NCI-H446 (cell line): ENCODE measurements around the gene KIAA0586.
A peak's percentile ranks its signal among the peaks of the same experiment; 100 is the strongest.
"Not testable (repeated sequence)": the region's sequence is repeated elsewhere in the genome, so short reads cannot be mapped to it uniquely, and the experiment has no call there.

Experiments used
- DNase-seq, 2 experiments: peaks; one replicate each; lab custom pipeline; 2025; lab: John Stamatoyannopoulos, UW

Gene KIAA0586

DNA sequence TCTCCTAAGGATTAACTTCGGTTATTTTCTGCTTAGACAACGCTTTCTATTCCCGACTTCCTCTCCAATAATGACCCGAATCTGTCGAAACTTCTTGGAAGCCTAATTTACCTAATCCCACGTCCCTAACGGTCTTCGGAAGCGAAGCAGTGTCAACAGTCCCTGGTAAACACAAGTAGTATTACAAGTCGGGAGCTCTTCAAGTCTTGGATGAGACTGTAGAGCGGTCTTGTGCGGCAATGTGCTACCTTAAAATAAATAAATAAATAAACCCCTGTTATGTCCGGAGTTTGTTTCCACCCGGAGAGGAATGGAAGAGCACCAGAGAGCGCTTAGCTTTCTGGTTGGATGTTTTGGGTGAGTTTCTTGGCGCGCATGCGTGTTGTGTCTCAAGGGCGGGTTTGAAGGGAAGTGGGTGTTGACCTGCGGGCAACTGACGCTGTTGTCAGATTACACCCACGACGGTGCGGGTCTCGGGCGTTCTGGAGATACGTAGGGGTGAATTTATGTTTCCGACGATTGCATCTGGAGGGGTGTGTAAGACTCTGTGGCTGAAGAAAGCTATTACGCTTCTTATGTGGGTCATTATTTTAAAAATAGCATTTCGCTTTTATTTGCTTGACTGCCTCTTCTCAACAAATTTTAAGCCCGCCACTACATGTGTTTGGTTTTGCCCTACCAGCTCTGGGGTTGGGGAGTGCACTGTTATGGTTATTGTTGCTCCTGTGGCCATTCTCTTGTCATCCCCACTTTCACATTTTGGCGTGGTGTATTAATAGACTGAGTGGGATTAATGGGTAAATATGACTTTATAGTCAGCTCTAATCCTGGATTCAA lies at the start of gene KIAA0586, which contains the start of gene TIMM9:
Gene KIAA0586 (plus strand): TSS at position 439 of the 837 bp plus-strand sequence. CDS start 546 bp downstream, outside the sequence.
Gene TIMM9 (minus strand): TSS at position 251 of the 837 bp plus-strand sequence. CDS start 15,586 bp downstream, outside the sequence.
- peak; percentile 98 for DNase-seq

DNA sequence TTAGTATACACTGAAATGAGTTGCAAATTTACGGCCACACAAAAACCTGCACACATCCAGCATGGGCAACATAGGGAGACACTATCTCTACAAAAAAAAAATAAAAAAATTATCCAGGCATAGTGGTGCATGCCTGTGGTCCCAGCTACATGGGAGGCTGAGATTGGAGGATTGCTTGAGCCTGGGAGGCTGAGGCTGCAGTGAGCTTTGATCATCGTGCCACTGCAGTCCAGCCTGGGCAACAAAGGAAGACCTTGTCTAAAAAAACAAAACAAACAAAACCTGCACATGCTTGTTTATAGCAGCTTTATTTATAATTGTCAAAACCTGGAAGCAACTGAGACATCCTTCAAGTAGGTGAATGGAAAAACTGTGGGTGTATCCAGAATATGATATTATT lies 36.7 kb upstream of the KIAA0586 start:
- no peak for DNase-seq

DNA sequence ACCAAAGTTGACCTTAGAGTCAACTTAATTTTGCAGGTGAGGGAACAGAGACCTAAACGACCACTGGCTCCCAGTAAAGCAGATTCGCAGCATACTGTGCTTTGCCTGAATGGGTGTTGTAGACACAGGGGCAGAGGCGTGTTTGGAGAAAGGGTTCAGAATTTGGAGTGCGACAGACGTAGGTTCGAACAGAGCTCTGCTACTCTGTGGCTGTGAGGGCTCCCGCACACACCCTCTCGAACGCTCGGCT lies 32.0 kb upstream of the KIAA0586 start:
- no peak for DNase-seq

DNA sequence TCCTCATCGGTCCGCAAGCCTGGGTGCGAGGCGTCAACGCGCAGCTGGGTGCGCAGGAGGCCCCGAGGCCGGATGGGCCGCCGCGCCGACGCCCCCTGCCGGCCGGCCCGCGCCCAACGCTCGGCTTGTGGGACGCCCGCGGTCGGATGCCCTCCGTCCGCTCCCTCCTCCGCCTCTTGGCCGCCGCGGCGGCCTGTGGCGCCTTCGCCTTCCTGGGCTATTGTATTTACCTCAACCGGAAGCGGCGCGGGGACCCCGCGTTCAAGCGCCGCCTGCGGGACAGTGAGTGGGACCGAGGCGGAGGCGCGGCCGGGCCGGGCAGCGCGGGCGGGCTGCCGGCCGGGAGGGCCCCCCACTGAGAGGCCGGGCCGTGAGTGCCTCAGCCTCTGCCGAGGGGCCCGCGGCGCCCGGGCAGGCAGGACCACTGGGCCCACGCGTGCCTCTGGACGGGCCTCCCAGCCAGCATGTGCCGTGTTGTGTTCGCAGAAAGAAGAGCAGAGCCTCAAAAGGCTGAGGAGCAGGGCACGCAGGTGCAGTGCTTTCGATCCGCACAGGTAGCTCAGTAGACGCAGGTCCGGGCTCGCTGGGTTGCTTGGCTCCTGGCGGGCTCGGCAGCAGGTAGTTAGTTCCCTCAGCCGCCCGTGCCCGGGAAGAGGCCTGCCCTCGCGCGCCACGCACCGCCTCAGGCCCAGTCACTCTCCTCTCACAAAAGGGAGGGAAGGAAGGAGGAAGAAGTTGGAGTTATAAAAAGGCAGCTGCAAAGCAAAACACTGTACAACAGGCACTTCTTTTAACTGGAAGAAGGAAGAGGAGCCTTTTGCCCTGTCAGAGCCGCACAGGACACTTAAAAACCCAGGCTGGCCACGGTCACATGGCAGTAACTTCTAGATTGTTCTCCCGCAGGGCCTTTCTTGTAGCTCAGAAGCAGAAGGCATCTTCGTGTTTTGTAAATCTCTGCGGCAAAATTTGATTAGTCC lies 31.4 kb upstream of the KIAA0586 start, which contains the start of gene TOMM20L:
Gene TOMM20L (plus strand): TSS at position 119 of the 977 bp plus-strand sequence. CDS start 28 bp downstream, at position 147.
- no peak for DNase-seq

DNA sequence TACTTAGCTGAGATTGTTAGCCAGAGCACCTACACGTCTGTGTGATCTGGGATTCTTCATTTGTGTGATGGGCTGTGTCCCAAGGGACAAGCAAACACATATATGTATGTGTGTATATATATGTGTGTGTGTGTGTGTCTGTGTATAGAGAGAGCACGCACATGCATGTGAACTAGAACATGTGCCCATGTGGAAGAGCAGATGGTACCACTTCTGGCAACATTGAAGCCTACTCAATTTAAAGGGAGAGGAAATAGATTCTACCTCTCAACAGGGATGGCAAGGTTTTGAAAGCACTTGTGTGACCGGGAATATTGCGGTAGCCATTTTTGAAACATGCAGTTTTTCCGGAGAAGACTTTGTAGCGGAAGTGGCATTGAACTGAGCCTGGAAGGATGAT lies 30.4 kb upstream of the KIAA0586 start:
- no peak for DNase-seq

DNA sequence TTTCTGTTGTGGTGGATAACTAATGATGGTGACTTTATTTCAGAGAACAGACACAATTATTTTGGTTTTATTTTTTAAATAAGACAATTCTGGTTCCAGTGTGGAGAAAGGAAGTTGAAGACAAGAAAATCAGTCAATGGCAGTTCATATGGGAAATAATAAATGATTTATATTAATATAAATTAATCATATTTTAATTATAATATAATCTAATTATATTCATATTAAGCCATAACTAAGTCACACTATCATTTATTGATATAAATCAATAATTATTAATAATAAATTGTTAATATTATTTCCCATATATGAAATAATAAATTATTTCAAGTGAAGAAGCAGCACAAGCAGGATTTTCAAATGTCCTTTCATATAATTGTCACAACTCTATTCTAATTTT lies 29.0 kb upstream of the KIAA0586 start:
- no peak for DNase-seq

DNA sequence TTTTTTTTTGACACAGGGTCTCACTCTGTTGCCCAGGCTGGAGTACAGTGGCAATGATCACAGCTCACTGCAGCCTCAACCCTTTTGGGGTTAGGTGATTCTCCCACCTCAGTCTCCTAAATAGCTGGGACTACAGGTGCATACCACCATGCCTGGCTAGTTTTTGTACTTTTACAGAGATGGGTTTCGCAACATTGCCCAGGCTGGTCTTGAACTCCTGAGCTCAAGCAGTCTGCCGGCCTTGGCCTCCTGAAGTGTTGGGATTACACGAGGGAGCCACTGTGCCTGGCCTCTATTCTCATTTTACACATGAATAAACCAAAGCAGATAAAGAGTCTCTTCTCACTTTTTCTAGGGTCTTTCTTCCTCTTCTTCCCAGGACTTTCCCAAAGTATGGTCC lies 28.6 kb upstream of the KIAA0586 start:
- no peak for DNase-seq

DNA sequence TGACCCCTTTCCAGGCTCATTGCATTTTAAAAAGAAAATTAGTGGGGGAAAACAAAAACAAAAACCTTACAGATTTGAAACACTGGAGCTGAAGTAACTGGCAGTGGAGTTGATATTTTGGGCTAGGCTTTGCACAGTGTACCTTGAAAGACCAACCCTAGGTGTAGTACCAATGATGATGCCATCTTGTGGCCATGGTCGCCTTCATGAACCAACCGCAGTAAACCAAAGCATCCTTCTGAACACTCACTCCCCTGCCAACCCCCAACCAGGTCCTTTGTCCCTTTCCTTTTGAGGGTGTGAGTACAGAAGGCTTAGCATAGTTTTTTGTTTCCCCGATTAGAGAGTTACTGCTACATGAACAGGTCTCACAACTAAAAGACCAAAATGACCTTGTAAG lies 25.9 kb upstream of the KIAA0586 start:
- DNase-seq = no peak

DNA sequence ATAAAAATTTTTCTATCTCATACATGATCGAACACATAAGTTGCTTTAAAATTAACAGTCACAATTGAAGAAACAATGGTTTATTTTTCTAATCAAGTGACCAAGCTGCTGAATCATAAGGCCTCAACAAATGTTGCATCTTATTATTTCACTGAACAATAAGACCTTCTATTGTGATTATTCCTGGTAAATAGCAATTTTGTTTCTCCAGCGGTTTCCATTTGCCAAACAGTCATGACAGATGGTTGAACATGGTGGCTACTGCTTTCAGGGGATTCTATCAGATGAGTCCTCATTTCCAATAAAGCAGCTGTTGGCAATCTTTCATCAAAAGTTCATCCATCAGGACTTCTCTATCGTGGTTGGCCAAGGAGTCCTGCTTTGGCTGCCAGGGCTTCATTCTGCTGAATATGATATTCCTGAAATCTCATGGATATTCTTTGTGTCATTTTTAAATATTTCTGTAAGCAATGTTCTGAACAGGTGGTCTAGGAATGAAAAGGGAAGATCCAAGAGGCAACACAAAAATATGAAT lies 18.8 kb upstream of the KIAA0586 start:
- no peak for DNase-seq

DNA sequence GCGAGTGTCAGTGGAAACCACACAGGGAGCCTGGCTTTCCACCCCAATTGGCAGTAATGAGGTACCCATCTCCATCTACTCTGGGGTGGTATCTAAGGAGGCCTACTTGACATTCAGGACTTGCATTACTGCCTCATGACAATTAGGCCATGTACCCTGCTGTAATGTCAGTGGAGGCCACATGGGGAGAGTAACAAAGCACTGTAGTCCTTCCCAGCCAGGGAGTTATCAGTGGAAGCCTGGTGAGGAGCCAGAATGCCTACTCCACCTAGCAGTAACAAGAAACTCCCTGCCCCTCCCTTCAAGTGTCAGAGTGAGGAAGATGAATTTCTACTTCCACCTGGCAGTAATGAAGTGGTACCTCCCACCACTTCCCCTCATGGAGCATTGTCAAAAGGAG lies 12.7 kb upstream of the KIAA0586 start:
- no peak for DNase-seq

DNA sequence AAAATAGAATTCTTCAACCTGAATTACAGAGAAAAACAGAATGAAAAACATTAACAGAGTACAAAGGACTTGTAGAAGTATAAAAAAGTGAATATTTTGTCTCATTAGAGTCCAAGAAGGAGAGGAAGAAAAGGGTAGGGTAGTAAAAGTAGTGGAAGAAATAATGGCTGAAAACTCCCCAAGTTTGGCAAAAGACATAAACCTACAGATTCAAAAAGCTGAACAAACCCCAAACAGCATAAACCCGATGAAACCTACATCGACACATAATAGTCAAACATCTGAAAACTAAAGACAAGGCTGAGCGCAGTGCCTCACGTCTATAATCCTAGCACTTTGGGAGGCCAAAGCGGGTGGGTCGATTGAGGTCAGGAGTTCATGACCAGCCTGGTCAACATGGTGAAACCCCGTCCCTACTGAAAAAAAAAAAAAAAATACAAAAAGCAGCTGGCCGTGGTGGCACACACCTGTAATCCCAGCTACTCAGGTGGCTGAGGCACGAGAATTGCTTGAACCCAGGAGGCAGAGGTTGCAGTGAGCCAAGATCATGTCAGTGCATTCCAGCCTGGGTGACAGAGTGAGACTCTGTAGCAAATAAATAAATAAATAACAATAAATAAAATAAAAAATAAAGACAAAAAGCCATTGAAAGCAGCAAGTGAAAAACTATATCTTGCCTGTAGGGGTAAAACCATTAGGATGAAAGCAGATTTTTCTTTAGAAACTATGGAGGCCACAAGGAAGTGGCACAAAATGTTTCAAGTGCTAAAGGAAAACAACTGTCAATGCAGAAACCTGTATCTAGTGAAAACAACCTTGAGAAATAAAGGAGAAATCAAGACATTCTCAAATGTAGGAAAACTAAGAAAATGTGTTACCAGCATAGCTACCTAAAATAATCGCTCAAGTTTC lies 11.6 kb upstream of the KIAA0586 start:
- no peak for DNase-seq

DNA sequence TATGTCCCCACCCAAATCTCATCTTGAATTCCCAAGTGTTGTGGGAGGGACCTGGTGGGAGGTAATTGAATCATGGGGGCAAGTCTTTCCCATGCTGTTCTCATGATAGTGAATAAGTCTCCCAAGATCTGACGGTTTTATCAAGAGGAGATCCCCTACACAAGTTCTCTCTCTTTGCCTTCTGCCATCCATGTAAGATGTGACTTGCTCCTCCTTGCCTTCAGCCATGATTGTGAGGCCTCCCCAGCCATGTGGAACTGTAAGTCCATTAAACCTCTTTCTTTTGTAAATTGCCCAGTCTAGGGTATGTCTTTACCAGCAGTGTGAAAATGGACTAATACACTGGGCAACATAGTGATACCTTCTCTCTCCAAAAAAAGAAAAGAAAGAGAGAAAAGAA lies 10.6 kb upstream of the KIAA0586 start:
- not testable (repeated sequence) for DNase-seq

DNA sequence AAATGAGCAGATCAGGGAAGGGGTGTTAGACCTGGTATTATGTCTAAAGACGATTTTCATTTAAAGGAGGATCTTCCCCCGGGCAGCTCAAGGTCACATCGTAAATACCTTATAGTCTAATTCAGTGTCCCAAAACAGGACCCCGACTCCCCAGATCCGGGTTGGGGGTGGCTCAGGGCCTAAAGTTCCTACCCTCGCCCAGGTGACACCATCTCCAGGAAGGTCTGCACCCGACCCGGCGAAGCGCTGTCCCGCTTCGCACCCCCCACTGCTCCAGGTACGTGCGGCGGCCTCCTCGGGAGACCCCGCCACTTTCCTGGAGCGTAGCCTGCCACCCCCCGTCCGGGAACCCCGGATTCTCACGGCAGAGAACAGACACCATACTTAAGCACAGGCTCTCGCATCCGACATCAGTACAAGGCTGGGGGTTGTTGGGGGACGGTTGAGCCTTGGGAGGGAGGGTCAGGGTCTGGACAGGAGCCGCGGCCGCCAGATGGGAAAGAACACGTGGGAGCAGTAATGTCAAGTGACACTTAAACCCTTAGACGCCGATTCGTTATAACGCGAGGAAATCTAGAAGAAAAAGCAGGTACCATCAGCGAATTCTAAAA lies 744 bp upstream of the KIAA0586 start:
- peak; percentile 79 to 82 for DNase-seq

DNA sequence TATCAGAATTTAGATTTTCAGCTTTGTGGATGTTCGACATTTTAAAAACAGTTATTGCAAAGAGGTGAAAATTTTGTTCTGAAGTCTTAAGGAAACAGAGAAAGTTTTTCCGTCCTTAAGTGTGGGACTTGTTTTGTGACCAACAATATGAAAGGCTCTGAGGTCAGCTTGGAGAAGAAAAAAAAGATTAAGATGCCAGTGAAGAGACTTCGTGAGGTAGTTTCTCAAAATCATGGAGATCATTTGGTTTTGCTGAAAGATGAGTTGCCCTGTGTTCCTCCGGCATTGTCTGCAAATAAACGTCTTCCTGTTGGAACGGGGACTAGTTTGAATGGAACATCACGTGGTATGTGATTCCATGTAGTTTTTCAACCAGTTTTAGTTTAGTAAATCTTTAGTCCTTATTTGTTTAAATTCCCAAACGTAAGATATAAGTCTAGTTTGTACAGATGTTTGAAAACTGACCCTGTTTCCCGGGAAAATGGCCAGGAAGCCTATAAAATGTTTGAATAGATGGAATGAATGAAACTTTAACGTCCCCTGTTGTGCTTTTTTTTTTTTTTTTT lies 682 bp downstream of the KIAA0586 start:
- peak; percentile 43 to 45 for DNase-seq

DNA sequence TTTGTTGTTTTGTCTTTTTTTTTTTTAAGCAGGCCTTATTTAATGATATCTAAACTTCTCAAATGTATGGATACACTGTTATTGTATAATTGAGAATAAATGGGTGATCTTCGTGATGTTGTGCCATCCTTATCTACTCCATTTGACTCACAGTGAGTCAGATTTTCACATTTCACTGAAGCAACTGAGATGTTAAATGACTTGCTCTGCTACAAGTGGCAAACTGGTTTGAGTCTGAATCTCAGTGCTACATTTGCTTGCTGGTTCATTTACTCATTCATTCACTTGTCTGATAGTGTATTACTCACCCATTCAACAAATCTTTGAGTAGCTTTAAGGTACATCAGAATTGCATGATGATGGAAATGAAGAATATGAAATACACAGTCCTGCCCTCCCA lies 2.6 kb downstream of the KIAA0586 start:
- no peak for DNase-seq

DNA sequence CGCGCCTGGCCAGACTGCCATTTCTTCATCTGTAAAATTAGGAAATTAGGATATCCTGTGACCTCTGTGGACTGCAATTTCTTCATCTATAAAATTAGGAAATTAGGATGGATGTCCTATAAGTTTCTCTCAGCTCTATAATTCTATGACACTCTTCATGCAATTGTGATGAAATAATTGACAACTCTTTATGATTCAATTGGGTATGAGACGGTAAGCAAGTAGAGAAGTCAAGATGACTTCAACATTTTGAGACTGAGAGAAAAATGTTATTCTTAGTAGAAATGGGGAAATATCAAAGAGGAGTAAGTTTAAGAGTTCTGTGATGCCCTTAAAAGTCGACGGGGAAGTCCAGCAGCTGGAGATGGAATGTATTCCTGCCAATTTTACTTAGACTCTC lies 12.0 kb downstream of the KIAA0586 start:
- no peak for DNase-seq

DNA sequence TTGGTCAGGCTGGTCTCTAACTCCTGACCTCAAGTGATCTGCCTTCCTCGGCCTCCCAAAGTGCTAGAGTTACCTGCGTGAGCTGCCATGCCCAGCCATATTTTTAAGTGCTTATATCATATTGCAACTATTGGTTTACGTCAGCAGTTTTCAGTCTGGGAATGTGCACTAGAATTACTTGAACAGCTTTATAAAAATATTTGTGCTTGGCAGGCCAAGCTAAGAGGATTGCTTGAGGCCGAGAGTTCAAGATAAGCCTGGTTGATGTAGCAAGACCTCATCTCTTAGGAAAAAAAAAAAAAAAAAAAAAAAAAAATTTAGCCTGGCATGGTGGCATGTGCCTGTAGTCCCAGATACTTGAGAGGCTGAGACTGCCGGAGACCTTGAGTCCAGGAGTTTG lies 17.1 kb downstream of the KIAA0586 start:
- DNase-seq = no peak

DNA sequence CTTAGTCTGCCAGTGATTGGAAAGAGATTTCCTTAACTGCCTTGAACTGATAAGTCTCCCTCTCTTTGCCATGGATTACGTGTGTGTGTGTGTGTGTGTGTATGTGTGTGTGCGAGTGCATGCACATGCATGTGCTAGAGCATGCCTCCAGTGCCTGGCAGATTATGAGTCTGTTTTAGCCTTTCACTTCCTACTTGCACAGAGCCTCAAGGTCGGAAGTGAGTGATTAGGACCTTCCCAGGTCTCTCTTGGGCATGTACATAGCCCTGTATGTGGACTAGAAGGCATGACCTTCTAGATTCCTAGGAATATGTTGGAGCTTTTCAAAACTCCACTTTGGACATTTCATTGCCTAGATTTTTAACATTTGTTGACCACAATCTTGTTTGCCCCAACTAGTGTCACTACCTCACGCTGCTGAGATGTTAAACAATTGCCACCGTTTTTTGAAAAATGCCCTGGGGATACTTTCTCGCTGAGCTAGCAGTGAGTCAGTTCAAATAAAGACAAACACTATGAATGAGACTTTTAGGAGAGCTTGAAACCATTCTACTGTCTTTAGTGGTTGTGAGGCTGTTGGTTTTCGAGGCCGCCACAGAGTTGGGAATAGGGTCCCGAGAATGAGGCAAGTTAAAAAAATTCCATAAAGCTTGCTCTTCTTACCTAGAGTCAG lies 28.2 kb downstream of the KIAA0586 start:
- no peak for DNase-seq

DNA sequence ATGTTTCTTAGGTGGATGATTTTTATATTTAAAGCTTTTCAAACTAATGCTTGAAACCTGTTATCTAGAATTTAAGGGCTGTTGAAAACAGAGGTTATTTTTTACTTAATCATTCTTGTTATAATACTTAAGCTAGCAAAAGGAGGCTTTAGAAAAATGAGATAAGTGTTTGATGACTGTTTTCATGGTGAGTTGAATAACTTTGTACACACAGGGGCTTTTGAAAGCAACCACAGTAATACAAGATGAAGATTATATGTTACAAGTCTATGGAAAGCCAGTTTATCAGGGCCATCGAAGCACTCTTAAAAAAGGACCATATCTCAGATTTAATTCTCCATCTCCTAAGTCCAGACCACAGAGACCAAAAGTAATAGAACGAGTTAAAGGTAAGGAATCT lies 33.3 kb downstream of the KIAA0586 start:
- DNase-seq = no peak

DNA sequence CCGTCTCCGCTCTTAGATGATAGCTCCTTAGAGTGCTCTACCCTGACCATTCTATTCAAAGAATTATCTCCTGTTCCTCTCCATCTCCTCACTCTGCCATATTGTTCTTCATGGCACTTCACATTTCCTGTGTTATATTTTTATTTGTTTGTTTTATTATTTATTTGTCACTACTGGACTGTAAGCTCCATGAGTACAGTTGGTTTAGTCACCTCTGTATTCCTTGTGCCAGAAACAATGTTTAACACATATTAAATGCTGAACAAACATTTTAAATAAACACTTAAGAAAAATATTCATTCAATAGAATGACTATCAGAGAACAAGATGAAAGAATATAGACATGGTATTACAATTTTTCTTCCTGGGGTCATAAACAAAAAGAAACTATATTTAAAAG lies 35.6 kb downstream of the KIAA0586 start:
- no peak for DNase-seq
